C4-2B (cell line): ENCODE data around the gene TTC6.

Source experiments
- ZFX ChIP-seq: fragments of 450-650 bp; IDR thresholded peaks from 2 replicates; pipeline ENCODE4 v1.6.1; 2017
- TF ChIP-seq, protein P1 (sequence below): fragments of 450-650 bp; conservative IDR thresholded peaks from 2 replicates; pipeline ENCODE4 v1.5.1; 2017; ENCODE audit warnings: mild to moderate bottlenecking

DNA sequence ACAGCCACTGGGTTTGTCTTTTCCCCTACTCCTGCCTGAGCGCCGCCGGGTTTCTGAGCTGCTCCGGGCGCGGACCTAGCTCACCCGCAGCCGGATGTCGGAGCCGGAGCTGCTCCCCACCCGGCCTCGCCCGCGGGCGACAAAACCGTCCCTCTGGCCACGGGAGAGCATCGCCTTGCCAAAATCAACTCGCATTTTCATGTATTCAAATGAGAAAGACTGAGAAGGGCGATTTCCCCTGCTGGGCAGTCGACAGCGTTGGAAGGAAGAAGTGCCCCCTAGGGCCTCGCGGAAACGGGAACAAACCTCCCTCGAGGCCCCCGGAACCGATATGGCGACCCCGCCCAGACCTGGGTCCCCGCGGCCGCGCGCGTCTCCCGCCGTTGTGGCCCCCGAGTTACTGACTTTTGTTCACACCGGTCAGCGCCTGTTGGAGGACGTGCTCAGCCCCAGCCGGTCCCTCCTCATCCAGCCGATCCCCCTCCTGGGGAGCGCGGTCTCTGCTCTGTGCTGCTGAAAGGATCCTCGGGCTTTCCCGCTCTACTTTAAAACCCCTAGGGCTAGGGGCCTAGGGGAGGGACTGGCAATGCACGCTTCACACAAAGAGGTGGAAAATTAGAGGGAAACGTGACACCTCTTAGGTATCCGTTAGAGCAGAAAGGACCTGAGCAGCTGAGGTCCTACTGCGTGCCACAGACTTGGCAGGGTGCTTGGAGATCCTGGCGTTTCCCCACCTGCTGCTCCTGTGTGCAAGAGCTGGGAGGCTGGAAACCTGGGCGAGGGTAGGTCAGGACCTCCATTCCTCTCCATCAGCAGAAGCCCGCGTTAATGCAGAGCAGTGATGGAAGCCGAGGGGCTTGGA is 4.3 kb downstream of the TTC6 start:
- TF ChIP-seq, protein P1, sequence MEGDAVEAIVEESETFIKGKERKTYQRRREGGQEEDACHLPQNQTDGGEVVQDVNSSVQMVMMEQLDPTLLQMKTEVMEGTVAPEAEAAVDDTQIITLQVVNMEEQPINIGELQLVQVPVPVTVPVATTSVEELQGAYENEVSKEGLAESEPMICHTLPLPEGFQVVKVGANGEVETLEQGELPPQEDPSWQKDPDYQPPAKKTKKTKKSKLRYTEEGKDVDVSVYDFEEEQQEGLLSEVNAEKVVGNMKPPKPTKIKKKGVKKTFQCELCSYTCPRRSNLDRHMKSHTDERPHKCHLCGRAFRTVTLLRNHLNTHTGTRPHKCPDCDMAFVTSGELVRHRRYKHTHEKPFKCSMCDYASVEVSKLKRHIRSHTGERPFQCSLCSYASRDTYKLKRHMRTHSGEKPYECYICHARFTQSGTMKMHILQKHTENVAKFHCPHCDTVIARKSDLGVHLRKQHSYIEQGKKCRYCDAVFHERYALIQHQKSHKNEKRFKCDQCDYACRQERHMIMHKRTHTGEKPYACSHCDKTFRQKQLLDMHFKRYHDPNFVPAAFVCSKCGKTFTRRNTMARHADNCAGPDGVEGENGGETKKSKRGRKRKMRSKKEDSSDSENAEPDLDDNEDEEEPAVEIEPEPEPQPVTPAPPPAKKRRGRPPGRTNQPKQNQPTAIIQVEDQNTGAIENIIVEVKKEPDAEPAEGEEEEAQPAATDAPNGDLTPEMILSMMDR: no peak
- no peak for TF ChIP-seq ZFX
